Activated CD4-positive, alpha-beta T cell treated with anti-CD3 and anti-CD28 coated beads, Interleukin-2, amount 50 U/mL, for 48 hours (primary cell): ENCODE data around the gene ATG3.
A peak's percentile ranks its signal among the peaks of the same experiment; 100 is the strongest.
"Not testable (repeated sequence)": the region's sequence is repeated elsewhere in the genome, so short reads cannot be mapped to it uniquely, and the experiment has no call there.

Source experiments
- DNase-seq, 2 experiments: peaks; one replicate each; pipeline ENCODE4 v3.0.0-alpha.2; 2020

ATG3 gene

GRCh38 chr3:112497897-112498548, 63.7 kb downstream of the ATG3 start:
- peak in 1 of 2 experiments; percentile 35 for DNase-seq

- no peak for DNase-seq
Observed at GRCh38 chr3:112496366-112497067, 65.2 kb downstream of the ATG3 start.

GRCh38 chr3:112494448-112494767, 67.4 kb downstream of the ATG3 start:
- DNase-seq, result not testable (repeated sequence)

- no peak for DNase-seq
Observed at GRCh38 chr3:112492124-112492523, 69.6 kb downstream of the ATG3 start.

GRCh38 chr3:112491373-112491772, 70.4 kb downstream of the ATG3 start:
- no peak for DNase-seq

- no peak for DNase-seq
Observed at GRCh38 chr3:112489674-112490479, 71.9 kb downstream of the ATG3 start.

- DNase-seq, result no peak
Observed at GRCh38 chr3:112486811-112487505, 74.8 kb downstream of the ATG3 start.

GRCh38 chr3:112484352-112484751, 77.4 kb downstream of the ATG3 start:
- DNase-seq, result no peak

GRCh38 chr3:112482675-112483074, 79.1 kb downstream of the ATG3 start:
- DNase-seq, result no peak
